Liver (tissue), 9 donors: ENCODE results near the gene TNFRSF13B. TPM values are rescaled to one million over a fixed set of nuclear protein-coding genes. Genes with fewer than 3 reads are reported as not detected.
"Not testable (repeated sequence)": the region's sequence is repeated elsewhere in the genome, so short reads cannot be mapped to it uniquely, and the experiment has no call there.

Experiments used
- DNase-seq: peaks from one replicate; pipeline ENCODE4 v3.0.0-alpha.2; 2017; ENCODE audit warnings: low spot score
- H3K27ac ChIP-seq, 2 donors: one replicate each; pipeline ENCODE4 v1.7.0; 2013; ENCODE audit warnings: inconsistent platforms in 2 of 2, low read length in 2 of 2, control low read depth in 1 of 2, low read depth in 1 of 2, mild to moderate bottlenecking in 1 of 2
- H3K27me3 ChIP-seq, 4 donors: one replicate each; pipeline versions ENCODE4 v1.6.1 to v1.7.0; 2013; ENCODE audit warnings: low read length in 3 of 4, inconsistent platforms in 1 of 4, mild to moderate bottlenecking in 1 of 4, moderate library complexity in 1 of 4; ENCODE audit not compliant: control insufficient read depth in 4 of 4, insufficient read depth in 4 of 4
- H3K36me3 ChIP-seq, 4 donors: one replicate each; pipeline versions ENCODE4 v1.6.1 to v1.7.0; 2013; ENCODE audit warnings: low read length in 3 of 4, mild to moderate bottlenecking in 3 of 4, low read depth in 1 of 4, moderate library complexity in 1 of 4; ENCODE audit not compliant: control insufficient read depth in 4 of 4, insufficient read depth in 3 of 4
- H3K4me1 ChIP-seq, 4 donors: one replicate each; pipeline versions ENCODE4 v1.6.1 to v1.7.0; 2013; ENCODE audit warnings: low read length in 3 of 4, mild to moderate bottlenecking in 3 of 4, moderate library complexity in 1 of 4; ENCODE audit not compliant: control insufficient read depth in 4 of 4, insufficient read depth in 4 of 4
- H3K4me3 ChIP-seq, 3 donors: one replicate each; pipeline versions ENCODE4 v1.6.1 to v1.7.0; 2013; ENCODE audit warnings: low read length in 3 of 3, control low read depth in 1 of 3, low read depth in 1 of 3, mild to moderate bottlenecking in 1 of 3
- H3K9ac ChIP-seq, 2 donors: one replicate each; pipeline ENCODE4 v1.7.0; 2013; ENCODE audit warnings: low read length in 2 of 2, mild to moderate bottlenecking in 2 of 2, moderate library complexity in 2 of 2, control low read depth in 1 of 2, low read depth in 1 of 2
- H3K9me3 ChIP-seq, 4 donors: one replicate each; pipeline versions ENCODE4 v1.6.1 to v1.7.0; 2013; ENCODE audit warnings: low read length in 3 of 4; ENCODE audit not compliant: control insufficient read depth in 4 of 4
- ATF3 ChIP-seq: IDR thresholded peaks from 2 replicates; pipeline ENCODE4 v1.6.1; 2016; ENCODE audit warnings: antibody characterized with exemption
- CTCF ChIP-seq: fragments of 150-350 bp; IDR thresholded peaks from 2 replicates; pipeline ENCODE4 v1.5.1; 2017; ENCODE audit warnings: improper control_type of control experiment, low read depth, low read length; ENCODE audit not compliant: missing input control
- EGR1 ChIP-seq, 2 donors: IDR thresholded peaks; 2 replicates each; pipeline ENCODE4 v1.6.1; 2016 to 2018; ENCODE audit warnings: antibody characterized with exemption in 2 of 2, low read depth in 2 of 2
- FOXA1 ChIP-seq: IDR thresholded peaks from 2 replicates; pipeline ENCODE4 v1.6.1; 2016; ENCODE audit warnings: antibody characterized with exemption
- FOXA2 ChIP-seq: IDR thresholded peaks from 2 replicates; pipeline ENCODE4 v1.6.1; 2016; ENCODE audit warnings: antibody characterized with exemption
- GABPA ChIP-seq, 2 donors: IDR thresholded peaks in 1 of 2; conservative IDR thresholded peaks in 1 of 2; 2 replicates each; pipeline ENCODE4 v1.6.1; 2016; ENCODE audit warnings: antibody characterized with exemption in 2 of 2, mild to moderate bottlenecking in 1 of 2, moderate library complexity in 1 of 2
- HNF4A ChIP-seq, 2 donors: conservative IDR thresholded peaks; 2 replicates each; pipeline ENCODE4 v1.6.1; 2016; ENCODE audit warnings: antibody characterized with exemption in 2 of 2, mild to moderate bottlenecking in 2 of 2
- HNF4G ChIP-seq: IDR thresholded peaks from 2 replicates; pipeline ENCODE4 v1.6.1; 2016; ENCODE audit warnings: antibody characterized with exemption
- JUND ChIP-seq, 2 donors: IDR thresholded peaks; 2 replicates each; pipeline ENCODE4 v1.6.1; 2016; ENCODE audit warnings: antibody characterized with exemption in 2 of 2
- MAX ChIP-seq: IDR thresholded peaks from 2 replicates; pipeline ENCODE4 v1.6.1; 2016; ENCODE audit warnings: antibody characterized with exemption
- NR2F2 ChIP-seq: IDR thresholded peaks from 2 replicates; pipeline ENCODE4 v1.6.1; 2016; ENCODE audit warnings: antibody characterized with exemption
- RAD21 ChIP-seq, 2 donors: IDR thresholded peaks; 2 replicates each; pipeline ENCODE4 v1.6.1; 2016; ENCODE audit warnings: antibody characterized with exemption in 2 of 2, mild to moderate bottlenecking in 2 of 2
- REST ChIP-seq: IDR thresholded peaks from 2 replicates; pipeline ENCODE4 v1.6.1; 2016; ENCODE audit warnings: antibody characterized with exemption, mild to moderate bottlenecking
- RXRA ChIP-seq, 2 donors: IDR thresholded peaks; 2 replicates each; pipeline ENCODE4 v1.6.1; 2017 to 2018; ENCODE audit warnings: antibody characterized with exemption in 2 of 2, mild to moderate bottlenecking in 1 of 2
- SP1 ChIP-seq: IDR thresholded peaks from 2 replicates; pipeline ENCODE4 v1.6.1; 2018; ENCODE audit warnings: antibody characterized with exemption, mild to moderate bottlenecking
- TAF1 ChIP-seq: conservative IDR thresholded peaks from 2 replicates; pipeline ENCODE4 v1.6.1; 2016; ENCODE audit warnings: antibody characterized with exemption, mild to moderate bottlenecking
- YY1 ChIP-seq: IDR thresholded peaks from 2 replicates; pipeline ENCODE4 v1.6.1; 2016; ENCODE audit warnings: antibody characterized with exemption, mild to moderate bottlenecking
- ZBTB33 ChIP-seq: IDR thresholded peaks from 2 replicates; pipeline ENCODE4 v1.6.1; 2016; ENCODE audit warnings: antibody characterized with exemption
- WGBS: extraction: QIAGEN DNeasy Blood & Tissue Kit; methylation state at CpG from one replicate; pipeline ENCODE4 v1.1.7; 2013; 5-methylcytosine and 5-hydroxymethylcytosine counted together
- polyA plus RNA-seq, 2 donors: library from polyadenylated mRNA; stranded (reverse) in 1 of 2; unstranded in 1 of 2; fragments of 200-250 nt in 1 of 2; fragments of >200 nt in 1 of 2; fragmentation: Nextera tagmentation in 1 of 2; extraction: Ambion mirVana in 1 of 2; gene quantifications; one replicate each; pipeline versions ENCODE4 v1.2.1 to v1.2.3, GENCODE V29; 2013 to 2015
- total RNA-seq, 2 donors: library from RNA; depleted of rRNA; stranded (reverse); fragments of >200 nt; gene quantifications; one replicate each; pipeline ENCODE4 v1.2.3, GENCODE V29; 2014
- donor health status: healthy.
- donor health status: healthy.
- donor health status: healthy.
- donor health status: healthy.
- donor health status: healthy.

The TNFRSF13B gene
- total and polyA plus RNA-seq, 4 donors = 0.17 to 0.26 TPM; not detected in 2

- 64% methylated on average over 2 of the region's 2 CpGs for WGBS
- Histone ChIP-seq H3K4me3 (no peak overlapping the region), H3K9ac (no peak overlapping the region), H3K27me3 (peaks cover 0 to 4% (median 0%) of the 10 kb centered on the region in 4 donors), H3K36me3 (no peaks in the 10 kb centered on the region), H3K27ac (no peak overlapping the region), H3K4me1 (no peaks in the 10 kb centered on the region), H3K9me3 (no peaks in the 10 kb centered on the region)
- no peak for DNase-seq
- TF ChIP-seq FOXA1 = no peak
- TF ChIP-seq YY1 = no peak
- TF ChIP-seq HNF4G = no peak
- no peak for TF ChIP-seq SP1
- no peak for TF ChIP-seq RAD21 (IDR thresholded peaks at IDR 0.05)
- no peak for TF ChIP-seq EGR1 (IDR thresholded peaks at IDR 0.05; ENCODE audit: low read depth in 2 of 2)
- no peak for TF ChIP-seq JUND (IDR thresholded peaks at IDR 0.05)
- TF ChIP-seq HNF4A (conservative IDR thresholded peaks at IDR 0.05) = no peak
- no peak for TF ChIP-seq ZBTB33
- TF ChIP-seq CTCF = no peak
- TF ChIP-seq FOXA2 = no peak
- TF ChIP-seq REST = no peak
- no peak for TF ChIP-seq NR2F2
- TF ChIP-seq ATF3 = no peak
- no peak for TF ChIP-seq GABPA (IDR thresholded peaks at IDR 0.05 in 1 of 2, conservative IDR thresholded peaks at IDR 0.05 in 1 of 2)
- no peak for TF ChIP-seq TAF1
- no peak for TF ChIP-seq MAX
- TF ChIP-seq RXRA (IDR thresholded peaks at IDR 0.05) = no peak
Observed at GRCh38 chr17:16905593-16906191, 66.2 kb downstream of the TNFRSF13B start.

GRCh38 chr17:16903070-16903469 lies 68.8 kb downstream of the TNFRSF13B start:
- not testable (repeated sequence) for H3K4me1 ChIP-seq, H3K36me3 ChIP-seq, H3K9me3 ChIP-seq, H3K27me3 ChIP-seq, DNase-seq, H3K9ac ChIP-seq, H3K27ac ChIP-seq, H3K4me3 ChIP-seq
- WGBS = 79% methylated on average over 3 of the region's 3 CpGs
